ENCODE data around the gene SLC44A5. TPM values are rescaled to one million over a fixed set of nuclear protein-coding genes. Genes with fewer than 3 reads are reported as not detected.

Gene SLC44A5
- total RNA-seq, 2 donors from 2014 or later, result 4.6 to 10.0 TPM

DNA sequence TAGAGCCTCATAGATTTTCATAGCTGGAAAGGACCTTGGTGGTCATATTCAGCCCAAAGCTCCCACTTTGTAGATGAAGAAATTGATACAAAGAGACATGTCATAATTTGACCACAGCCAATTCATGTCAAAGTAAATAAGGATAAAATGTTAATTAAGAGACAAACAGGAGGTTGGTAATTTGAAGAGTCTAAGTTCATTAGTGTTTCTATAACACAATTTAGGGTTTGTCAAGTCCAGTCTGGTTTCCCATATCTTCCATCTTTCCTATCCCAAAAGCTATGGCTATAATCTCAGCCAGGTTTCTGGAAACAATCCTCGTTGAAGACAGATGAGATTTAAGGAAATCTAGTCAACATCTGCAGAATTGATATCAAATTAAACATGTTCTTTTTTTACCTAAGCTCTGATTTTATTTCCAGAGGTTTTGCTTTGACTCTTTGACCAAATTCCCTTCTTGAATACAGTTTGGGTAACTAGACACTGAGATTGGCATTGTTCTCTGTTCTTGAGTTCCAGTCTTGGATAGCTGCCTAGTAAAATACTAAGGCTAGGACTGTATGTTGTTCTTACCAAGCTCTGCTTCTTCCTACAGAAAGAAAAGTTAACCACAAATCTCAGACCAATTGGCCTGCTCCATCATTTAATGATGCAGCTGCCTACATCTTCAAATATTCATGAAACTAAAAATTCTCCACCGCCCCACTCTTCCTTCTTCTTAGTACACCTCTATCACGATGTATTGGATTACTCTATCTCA, 62.0 kb downstream of the SLC44A5 start:
- H3K27ac ChIP-seq (ENCODE audit: low read depth, low read length), result no peak overlapping the region
- H3K36me3 Mint-ChIP-seq (ENCODE audit: low read depth), result no peaks in the 10 kb centered on the region
- H3K9ac ChIP-seq (ENCODE audit: extremely low read depth, low read length, poor library complexity, severe bottlenecking), result no peak overlapping the region
- H3K27me3 ChIP-seq (ENCODE audit: control insufficient read depth, insufficient read depth, low read length, poor library complexity, severe bottlenecking), result no peaks in the 10 kb centered on the region
- H3K9me3 ChIP-seq (ENCODE audit: control insufficient read depth, low read length), result no peaks in the 10 kb centered on the region
- WGBS, 2 experiments (ENCODE audit: insufficient coverage in 1 of 2, insufficient read length in 1 of 2), result 95 to 100% methylated on average over 1 to 3 of the region's 3 CpGs
- no peaks in the 10 kb centered on the region for H3K36me3 ChIP-seq (ENCODE audit: control insufficient read depth, insufficient read depth, low read length)
- no peak for DNase-seq
- no peak overlapping the region for H3K4me3 Mint-ChIP-seq
- no peaks in the 10 kb centered on the region for H3K9me3 Mint-ChIP-seq
- no peak for TF ChIP-seq CTCF (conservative IDR thresholded peaks at IDR 0.05)
- no peak overlapping the region for H3K27ac Mint-ChIP-seq
- no peaks in the 10 kb centered on the region for H3K4me1 Mint-ChIP-seq
- no peaks in the 10 kb centered on the region for H3K27me3 Mint-ChIP-seq (ENCODE audit: insufficient read depth)
- no peak overlapping the region for H3K4me3 ChIP-seq (ENCODE audit: low read length)
- H3K4me1 ChIP-seq (ENCODE audit: control insufficient read depth, insufficient read depth, low read length), result no peaks in the 10 kb centered on the region

- no peaks in the 10 kb centered on the region for H3K36me3 Mint-ChIP-seq (ENCODE audit: low read depth)
- no peak for DNase-seq
- H3K4me3 Mint-ChIP-seq, result no peak overlapping the region
- TF ChIP-seq CTCF (conservative IDR thresholded peaks at IDR 0.05), result no peak
- no peaks in the 10 kb centered on the region for H3K27me3 ChIP-seq (ENCODE audit: control insufficient read depth, insufficient read depth, low read length, poor library complexity, severe bottlenecking)
- no peaks in the 10 kb centered on the region for H3K27me3 Mint-ChIP-seq (ENCODE audit: insufficient read depth)
- no peaks in the 10 kb centered on the region for H3K9me3 Mint-ChIP-seq
- H3K36me3 ChIP-seq (ENCODE audit: control insufficient read depth, insufficient read depth, low read length), result no peaks in the 10 kb centered on the region
- H3K9ac ChIP-seq (ENCODE audit: extremely low read depth, low read length, poor library complexity, severe bottlenecking), result no peak overlapping the region
- no peak overlapping the region for H3K27ac Mint-ChIP-seq
- H3K4me1 ChIP-seq (ENCODE audit: control insufficient read depth, insufficient read depth, low read length), result peaks cover 4% of the 10 kb centered on the region
- H3K4me3 ChIP-seq (ENCODE audit: low read length), result no peak overlapping the region
- no peak overlapping the region for H3K27ac ChIP-seq (ENCODE audit: low read depth, low read length)
- H3K9me3 ChIP-seq (ENCODE audit: control insufficient read depth, low read length), result no peaks in the 10 kb centered on the region
- H3K4me1 Mint-ChIP-seq, result peaks cover 2% of the 10 kb centered on the region
These were observed 67.2 kb downstream of the SLC44A5 start for GRCh38 chr1:75543705-75544104.

- Mint-ChIP-seq H3K27me3 (ENCODE audit: insufficient read depth) (no peaks in the 10 kb centered on the region), H3K36me3 (ENCODE audit: low read depth) (no peaks in the 10 kb centered on the region), H3K27ac (no peak overlapping the region), H3K4me3 (no peak overlapping the region), H3K9me3 (no peaks in the 10 kb centered on the region), H3K4me1 (peaks cover 2% of the 10 kb centered on the region)
- DNase-seq, result no peak
- WGBS, 2 experiments (ENCODE audit: insufficient coverage in 1 of 2, insufficient read length in 1 of 2), result 89% methylated on average over 5 of the region's 5 CpGs; no CpG with 5 or more reads in 1 of the 2 experiments
- Histone ChIP-seq H3K9me3 (ENCODE audit: control insufficient read depth, low read length) (no peaks in the 10 kb centered on the region), H3K36me3 (ENCODE audit: control insufficient read depth, insufficient read depth, low read length) (no peaks in the 10 kb centered on the region), H3K27me3 (ENCODE audit: control insufficient read depth, insufficient read depth, low read length, poor library complexity, severe bottlenecking) (no peaks in the 10 kb centered on the region), H3K27ac (ENCODE audit: low read depth, low read length) (no peak overlapping the region), H3K9ac (ENCODE audit: extremely low read depth, low read length, poor library complexity, severe bottlenecking) (no peak overlapping the region), H3K4me1 (ENCODE audit: control insufficient read depth, insufficient read depth, low read length) (peaks cover 4% of the 10 kb centered on the region), H3K4me3 (ENCODE audit: low read length) (no peak overlapping the region)
- TF ChIP-seq CTCF (conservative IDR thresholded peaks at IDR 0.05), result no peak
These were observed 67.9 kb downstream of the SLC44A5 start for GRCh38 chr1:75542818-75543570.
